Endothelial cell of umbilical vein (primary cell): ENCODE results near the gene PTH1R.

Experiments used
- FOS ChIP-seq: IDR thresholded peaks from 2 replicates; pipeline ENCODE4 v1.6.1; 2011; ENCODE audit warnings: mild to moderate bottlenecking, low read length, moderate library complexity, borderline replicate concordance; ENCODE audit not compliant: insufficient read depth
- GATA2 ChIP-seq: IDR thresholded peaks from 2 replicates; pipeline ENCODE4 v1.7.0; 2011; ENCODE audit warnings: low read depth, mild to moderate bottlenecking, moderate library complexity, mixed read lengths, low read length; ENCODE audit not compliant: insufficient read length, insufficient read depth
- MYC ChIP-seq: IDR thresholded peaks from one replicate; pipeline ENCODE4 v1.6.1; 2011; ENCODE audit warnings: mild to moderate bottlenecking, low read depth, low read length
- POLR2A ChIP-seq: IDR thresholded peaks from 2 replicates; pipeline ENCODE4 v1.6.1; 2012; ENCODE audit warnings: low read depth, mild to moderate bottlenecking, control low read depth, low read length
- POLR2AphosphoS5 ChIP-seq: IDR thresholded peaks from 2 replicates; pipeline ENCODE4 v1.6.1; 2012; ENCODE audit warnings: low read depth, mild to moderate bottlenecking, control low read depth, low read length, moderate library complexity; ENCODE audit not compliant: insufficient read depth
- TF ChIP-seq, protein P1 (sequence below), 2 donors: IDR thresholded peaks; 1 replicate in 1 of 2; 2 replicates in 1 of 2; pipeline ENCODE4 v1.5.1; 2011; ENCODE audit warnings: low read length in 2 of 2, mild to moderate bottlenecking in 2 of 2, moderate library complexity in 2 of 2, control low read depth in 1 of 2, inconsistent platforms in 1 of 2, low read depth in 1 of 2; ENCODE audit not compliant: insufficient read depth in 1 of 2; ENCODE audit errors: extremely low read depth in 1 of 2

GRCh38 chr3:46904303-46905212 is 27.0 kb downstream of the PTH1R start:
- TF ChIP-seq, protein P1, sequence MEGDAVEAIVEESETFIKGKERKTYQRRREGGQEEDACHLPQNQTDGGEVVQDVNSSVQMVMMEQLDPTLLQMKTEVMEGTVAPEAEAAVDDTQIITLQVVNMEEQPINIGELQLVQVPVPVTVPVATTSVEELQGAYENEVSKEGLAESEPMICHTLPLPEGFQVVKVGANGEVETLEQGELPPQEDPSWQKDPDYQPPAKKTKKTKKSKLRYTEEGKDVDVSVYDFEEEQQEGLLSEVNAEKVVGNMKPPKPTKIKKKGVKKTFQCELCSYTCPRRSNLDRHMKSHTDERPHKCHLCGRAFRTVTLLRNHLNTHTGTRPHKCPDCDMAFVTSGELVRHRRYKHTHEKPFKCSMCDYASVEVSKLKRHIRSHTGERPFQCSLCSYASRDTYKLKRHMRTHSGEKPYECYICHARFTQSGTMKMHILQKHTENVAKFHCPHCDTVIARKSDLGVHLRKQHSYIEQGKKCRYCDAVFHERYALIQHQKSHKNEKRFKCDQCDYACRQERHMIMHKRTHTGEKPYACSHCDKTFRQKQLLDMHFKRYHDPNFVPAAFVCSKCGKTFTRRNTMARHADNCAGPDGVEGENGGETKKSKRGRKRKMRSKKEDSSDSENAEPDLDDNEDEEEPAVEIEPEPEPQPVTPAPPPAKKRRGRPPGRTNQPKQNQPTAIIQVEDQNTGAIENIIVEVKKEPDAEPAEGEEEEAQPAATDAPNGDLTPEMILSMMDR (IDR thresholded peaks at IDR 0.05; ENCODE audit: extremely low read depth in 1 of 2, insufficient read depth in 1 of 2, low read depth in 1 of 2, low read length in 2 of 2), result no peak
- TF ChIP-seq POLR2A (no peak), POLR2AphosphoS5 (no peak), FOS (no peak), MYC (no peak), GATA2 (no peak)
